Fibroblast of skin of scalp (primary cell): ENCODE measurements around the gene SYTL5.

Experiments
- DNase-seq: peaks from one replicate; pipeline ENCODE4 v3.0.0-alpha.2; 2013

The SYTL5 gene

DNA sequence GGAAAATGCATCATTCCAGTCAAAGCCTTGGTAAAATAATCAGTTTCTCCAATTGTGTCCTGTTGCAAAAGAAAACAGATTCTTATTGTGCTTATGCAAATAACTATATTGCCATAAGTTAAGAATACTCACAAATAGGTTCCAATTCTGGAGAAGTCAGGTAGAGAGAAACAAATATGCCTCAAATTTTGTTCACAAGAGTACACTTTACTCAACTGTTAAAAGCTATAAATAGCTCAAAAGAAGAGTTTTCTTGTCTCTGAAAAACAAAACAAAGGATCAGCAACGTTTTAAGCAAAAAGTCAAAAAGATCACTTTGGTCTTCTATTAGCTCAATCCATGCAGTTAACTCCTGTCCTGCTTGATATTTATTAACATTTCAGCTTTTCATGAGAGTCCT, 21.9 kb downstream of the SYTL5 start:
- no peak for DNase-seq

DNA sequence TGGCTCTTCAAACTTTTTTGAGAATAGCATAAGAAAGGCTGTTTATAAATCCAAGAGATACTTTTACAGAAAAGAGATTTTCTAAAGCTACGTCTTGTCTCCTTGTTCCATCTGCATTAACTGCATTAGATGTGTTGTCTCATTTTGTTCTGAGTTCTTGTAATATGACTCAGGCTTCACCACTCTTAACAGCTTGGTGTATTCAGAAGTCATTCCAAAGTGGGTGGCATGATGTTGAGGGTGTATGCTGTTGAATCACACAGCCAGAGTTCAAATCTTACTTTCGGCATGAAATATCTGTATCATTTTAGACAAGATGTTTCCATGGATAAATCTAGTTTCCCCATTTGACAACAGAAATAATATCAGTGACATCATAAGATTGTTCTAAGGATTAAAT, 30.1 kb downstream of the SYTL5 start:
- no peak for DNase-seq

DNA sequence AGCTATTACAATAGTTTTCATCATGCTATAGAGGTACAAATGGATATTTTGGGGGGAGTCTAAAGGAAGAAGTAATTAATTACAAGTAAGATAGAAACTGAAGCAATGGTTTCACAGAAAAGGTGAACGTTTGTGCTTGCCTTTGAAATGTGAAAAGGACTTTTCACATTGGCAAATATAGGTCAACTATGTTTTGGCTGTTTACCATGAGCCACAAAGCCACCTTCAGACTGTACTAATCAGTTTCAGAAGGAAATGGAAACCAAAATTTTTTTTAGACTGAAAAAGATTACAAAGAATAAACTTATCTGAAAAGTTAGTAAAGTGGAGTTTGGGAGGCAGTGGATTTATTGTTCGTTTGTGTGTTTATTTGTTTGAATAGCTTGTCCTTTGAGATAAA, 32.1 kb downstream of the SYTL5 start:
- no peak for DNase-seq

DNA sequence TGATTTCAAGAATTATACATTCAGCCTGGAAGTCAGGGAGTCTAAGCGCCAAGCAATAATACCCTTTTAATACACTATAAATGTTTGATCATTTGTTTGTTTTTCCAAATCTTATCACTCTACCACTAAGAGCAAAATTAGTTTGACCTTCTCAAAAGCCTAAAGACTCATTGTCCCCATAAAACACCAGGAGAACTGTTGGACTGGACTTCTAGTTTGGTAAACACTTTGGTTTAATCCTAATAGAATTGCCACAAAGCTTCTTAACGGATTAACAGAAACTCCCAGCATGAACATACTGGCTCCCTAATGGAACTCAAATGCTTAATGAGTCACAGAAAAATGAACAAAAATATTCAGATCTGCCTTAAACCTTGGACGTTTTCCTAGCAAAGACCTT, 34.9 kb downstream of the SYTL5 start:
- no peak for DNase-seq

DNA sequence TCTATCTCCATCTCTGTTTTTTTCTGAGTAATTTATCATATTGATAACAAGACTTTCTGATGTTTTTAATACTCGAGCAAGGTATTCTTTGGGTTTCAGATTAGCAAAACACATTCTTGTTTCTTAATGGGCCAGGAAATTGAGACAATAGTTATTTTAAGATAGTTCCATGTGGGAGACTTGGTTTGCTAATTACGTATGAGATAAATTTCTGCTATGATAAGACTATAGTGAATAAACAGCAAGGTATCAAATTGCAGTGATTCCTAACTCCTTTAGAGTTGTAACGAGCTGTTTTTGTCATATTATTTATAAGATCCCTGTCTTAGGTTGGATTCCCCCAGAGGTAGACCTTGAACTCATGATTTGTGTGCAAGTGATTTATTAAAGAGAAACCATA, 38.3 kb downstream of the SYTL5 start:
- DNase-seq = no peak

DNA sequence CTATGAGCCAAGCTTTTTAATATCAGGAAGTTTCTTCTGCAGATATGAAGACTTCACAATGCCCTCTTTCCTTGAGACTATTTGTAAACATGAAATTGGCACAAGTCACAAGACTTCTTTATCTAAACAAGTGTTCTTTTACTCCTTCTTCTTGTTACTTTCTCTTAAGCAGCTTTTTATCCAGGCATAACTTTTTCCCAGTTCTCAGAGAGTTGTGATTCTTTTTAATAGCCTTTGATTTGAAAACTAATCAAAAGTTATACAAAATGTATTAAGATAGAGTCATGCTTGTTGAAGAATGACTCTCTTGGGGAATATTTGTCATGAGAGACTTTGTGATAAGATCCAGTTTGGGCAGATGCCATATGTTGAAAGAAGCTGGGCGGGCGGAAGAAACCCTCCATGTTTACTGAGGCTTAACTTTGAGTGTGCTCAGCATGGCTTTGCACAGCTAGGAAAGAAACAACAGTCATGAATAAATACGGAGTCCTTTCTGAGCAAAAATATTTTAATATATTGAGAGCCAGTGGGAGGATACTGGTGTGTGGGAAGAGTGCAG, 39.3 kb downstream of the SYTL5 start:
- no peak for DNase-seq

DNA sequence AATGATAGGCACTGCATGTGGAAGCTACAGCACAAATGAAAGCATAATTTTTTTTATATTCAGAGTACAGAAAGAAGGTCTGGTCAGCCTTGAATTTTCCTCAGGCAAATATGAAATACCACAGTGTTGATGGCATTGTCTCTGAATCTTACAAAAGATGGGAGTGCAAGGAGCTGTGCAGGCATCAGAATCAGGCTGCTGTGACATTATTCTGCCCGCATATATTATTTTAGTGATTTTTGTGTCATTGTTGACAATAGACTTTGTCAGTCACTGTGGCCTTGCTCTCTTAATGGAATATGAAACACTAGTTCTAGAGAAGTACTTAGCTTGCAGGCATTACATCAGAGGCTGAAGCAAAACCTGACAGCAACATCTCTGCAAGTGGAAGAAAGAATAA, 42.5 kb downstream of the SYTL5 start:
- no peak for DNase-seq

DNA sequence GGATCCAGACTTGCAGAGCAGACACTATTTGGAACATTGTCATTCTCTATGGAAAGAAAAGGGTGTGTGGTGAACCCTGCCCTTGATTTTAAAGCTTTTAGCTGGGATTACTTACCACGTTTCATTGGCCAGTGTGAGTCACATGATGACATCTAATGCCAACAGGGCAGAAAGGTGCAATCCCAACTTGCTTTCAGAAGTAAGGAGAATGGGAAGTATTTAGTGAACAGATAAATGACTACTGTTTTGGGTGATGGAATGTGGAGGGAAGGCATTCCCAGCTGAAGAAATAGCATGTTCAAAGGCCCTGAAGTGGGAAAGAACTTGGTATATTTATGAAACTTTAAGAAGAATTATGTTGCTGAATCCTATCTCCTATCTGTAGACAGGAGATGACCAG, 44.5 kb downstream of the SYTL5 start:
- no peak for DNase-seq

DNA sequence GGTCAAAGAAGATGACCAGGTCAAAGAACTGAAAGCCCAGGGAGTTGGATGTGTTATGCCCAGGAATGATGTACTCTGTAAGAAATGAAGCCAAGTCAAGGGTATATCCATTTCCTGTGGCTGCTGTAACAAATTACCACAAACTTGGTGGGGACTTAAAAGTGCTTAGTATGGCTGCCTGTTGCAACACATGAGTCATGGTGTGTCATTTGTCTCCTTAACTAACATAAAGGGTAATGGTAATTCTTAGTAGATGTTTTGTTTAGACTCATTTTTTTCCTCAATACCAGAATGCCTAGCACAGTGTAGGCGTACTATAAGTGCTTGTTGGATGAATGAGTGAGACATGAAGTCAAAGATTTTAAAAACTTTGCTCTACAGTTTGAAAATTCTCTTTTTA, 45.7 kb downstream of the SYTL5 start:
- peak; percentile 86 for DNase-seq

DNA sequence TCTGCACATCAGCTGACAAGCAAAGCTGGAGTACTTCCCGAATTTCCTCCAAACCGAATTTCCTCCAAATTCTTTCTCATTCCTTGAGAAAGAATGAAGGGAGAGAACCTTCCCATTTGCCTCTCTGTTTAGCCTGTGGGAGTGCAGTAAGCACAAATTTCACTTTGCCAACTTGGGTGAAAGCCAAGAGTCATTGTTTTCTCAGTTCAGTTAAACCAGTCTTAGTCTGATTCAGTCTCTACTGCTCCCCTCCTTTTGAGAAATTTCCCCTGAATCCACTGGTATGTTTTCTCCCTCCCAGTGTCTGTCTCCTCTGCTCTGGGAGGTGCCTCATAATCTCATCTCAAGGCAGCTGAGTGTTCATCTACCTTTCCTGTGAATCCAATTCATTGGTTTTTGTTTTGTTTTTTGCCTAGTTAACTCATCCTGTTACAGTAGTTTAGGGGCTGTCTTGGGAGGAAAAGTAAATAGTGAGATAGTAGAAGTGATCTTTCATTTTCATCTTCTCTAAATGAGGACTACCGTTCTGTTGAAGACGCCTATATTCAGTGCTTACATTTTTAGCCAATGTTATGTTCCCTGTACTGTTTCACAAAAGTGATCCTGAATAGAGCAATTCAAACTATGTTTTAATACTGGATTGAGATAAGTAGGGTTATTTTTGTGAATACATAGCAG, 49.0 kb downstream of the SYTL5 start:
- peak; percentile 74 for DNase-seq

DNA sequence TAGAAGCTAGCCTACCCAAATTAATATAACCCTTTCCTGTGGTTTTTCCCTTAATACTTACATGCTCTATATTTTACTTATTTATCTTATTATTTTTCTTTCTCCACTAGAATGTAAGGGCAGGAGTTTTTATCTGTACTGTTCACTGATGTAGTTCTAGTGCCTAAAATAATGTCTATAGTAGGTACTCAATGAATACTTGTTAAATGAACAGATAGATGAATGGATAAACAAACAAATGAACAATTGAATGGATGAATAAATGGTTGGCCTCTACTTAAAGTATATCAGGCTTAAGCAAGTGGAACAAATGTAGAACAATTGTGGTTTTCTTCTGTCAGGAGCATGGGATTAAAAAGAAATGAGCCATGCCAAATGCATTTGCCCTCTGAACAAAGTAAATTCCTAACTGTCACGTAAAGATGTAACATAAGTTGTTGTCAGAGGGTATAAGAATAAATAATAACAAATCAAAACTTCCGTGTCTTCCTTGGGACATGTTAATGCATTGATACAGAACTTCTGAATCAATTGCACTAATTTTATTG, 54.1 kb downstream of the SYTL5 start:
- no peak for DNase-seq

DNA sequence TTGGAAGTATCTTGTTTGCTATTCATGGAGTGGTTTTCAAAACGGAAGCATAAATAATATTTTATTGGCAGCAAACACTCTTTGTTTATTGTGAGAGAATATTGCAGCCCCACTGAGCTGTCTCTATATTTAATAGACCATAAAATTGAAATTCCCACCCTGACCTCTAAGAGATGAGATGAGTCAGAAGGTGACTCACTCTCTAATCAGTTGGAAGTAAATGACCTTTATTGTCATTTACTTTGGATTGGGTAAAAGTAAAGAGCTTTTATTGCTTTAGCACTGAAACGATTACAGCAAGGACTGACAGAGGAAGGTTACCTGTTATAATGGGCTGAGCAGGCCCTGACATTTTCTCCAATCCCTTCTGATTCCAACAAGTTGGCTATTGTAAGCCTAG, 55.0 kb downstream of the SYTL5 start:
- DNase-seq = peak; percentile 19

DNA sequence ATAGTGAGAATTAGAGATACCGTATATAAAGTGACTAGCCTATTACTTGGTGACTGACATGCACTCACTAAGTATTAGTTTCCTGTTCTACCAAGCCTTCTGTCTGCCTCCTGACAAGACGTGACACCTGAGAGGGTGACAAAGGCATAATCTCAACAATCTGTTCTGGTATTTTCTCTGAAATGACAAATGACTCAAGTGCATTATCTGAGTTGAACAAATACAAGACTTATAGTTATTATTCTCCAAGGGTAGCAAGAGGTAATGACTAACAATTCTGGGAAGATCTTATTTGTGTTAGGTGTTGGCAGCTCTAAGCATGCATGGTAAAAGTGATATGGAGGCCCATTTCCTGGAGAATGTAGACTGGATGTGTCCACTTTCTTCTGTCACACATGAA, 60.6 kb downstream of the SYTL5 start:
- no peak for DNase-seq

DNA sequence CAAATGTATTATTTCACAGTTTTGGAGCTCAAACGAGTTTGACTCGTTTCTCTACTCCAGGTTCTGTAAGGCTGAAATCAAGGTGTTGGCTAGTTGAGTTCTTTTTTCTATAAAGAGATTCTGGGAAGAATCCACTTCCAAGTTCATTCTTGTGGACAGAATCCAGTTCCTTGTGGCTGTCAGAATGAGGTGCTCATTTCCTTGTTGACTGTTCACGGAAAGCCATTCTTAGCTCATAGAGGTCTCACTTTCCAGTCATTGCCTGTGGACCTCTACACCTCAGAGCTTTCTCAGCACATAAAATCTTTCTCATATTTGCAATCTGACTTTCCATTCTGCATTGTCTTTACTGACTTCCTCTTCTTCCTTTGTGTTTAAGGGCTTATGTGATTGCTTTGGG, 62.9 kb downstream of the SYTL5 start:
- no peak for DNase-seq

DNA sequence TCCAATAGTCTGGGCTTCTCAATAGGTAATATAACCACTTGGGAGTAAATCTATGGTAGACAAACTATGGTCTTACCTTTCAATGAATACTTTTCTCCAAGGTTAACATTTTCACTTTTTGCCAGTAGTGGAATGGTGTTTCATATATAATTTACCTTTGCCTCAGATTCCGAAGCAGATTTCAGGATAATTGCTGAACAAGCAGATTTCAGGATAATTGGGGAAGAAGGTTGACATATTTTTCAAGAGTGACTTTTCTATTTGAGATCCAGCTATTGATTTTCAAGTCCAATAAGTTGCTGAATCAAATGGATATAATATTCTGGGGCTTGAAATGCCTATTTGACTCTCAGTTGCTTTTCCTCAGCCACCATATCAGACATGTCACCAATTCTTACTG, 63.6 kb downstream of the SYTL5 start:
- DNase-seq = no peak

DNA sequence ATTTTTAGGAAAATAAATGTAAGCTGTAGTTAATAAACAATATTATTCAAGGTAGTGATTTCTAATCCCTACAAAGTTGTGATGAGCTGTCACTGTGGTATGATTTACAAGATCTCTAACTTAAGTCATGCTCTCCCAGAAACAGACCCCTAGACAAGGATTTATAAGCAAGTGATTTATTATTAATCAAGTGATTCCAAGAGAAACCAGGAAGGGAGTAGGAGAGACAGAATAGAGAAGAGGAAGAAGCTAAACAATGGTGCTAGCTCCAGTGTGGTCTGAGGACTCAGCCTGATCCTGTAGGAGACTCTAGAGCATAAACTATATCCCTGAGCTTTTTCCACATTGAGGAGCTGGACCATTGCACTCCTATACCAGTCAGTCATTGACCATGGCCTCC, 73.1 kb downstream of the SYTL5 start:
- DNase-seq = no peak

DNA sequence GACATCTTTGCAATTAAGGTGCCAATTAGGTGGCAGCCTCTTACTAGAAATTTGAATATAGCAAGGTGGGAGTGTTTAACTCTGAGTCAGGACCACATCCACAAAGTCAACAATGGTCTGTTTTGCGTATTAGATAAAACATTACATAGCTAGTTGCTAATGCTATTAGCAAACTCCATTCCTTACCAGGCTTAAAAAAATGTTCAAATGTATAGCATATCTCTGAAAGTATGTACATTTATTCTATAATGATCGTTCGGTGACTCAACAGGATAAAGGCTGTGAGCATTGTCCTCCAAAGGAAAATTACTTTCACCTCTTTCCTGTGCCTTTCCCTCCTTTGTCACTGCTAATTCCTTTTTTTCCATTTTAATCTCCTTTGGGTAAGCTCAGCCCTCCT, 74.5 kb downstream of the SYTL5 start:
- peak; percentile 31 for DNase-seq

DNA sequence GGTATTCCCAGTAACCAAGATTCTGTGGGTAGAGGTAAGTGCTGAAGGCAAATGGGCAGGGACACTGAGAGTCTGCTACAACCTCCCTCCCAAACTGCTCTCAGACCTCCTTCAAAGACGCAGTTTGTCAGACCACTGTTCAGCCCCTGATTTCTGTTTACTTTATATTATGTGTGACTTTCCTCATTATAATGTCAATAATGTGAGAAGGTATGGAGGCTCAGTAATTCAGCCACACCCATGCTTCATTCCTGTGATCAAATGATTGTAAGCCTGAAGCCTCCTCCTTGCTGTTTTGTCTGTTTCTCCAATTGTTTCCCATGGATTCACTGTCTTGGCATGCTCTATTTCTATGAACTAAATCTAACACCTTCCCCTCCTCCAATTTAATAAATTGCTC, 75.6 kb downstream of the SYTL5 start:
- peak; percentile 9 for DNase-seq

DNA sequence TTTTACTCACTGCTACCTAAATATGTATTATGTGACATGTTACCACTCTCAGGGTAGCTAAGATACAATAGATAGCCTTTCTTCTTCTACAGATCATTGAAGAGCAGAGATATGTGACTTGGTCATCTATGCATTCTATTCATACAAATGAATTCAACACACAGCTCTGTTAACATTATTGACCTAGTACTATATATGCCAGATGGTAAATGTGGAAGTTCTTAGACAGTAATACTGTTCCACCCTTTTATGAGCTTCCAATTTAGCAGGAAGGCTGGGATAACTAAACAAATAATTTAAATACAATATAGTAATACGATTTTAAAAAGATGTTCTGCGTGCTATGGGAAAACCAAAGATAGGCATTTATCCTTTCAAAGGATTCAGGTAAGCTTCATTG, 76.0 kb downstream of the SYTL5 start:
- no peak for DNase-seq

DNA sequence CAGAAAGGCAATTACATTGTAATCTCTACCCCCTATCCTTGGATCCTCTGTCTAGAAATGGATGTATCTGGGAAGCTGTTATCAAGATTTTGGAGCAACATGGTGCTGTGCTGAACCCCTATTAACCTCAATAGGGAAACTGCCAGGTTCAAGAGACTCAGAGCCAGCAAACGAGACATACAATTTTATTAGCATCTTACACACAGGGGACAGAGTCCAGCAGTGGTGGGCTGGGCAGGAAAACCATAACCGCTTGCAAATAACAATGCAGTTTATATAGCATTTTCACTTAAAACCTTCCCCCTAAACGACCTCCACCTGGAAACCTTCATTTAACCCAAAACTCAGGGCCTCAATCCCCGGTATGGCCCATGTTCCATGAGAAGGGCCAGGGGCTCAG, 79.5 kb downstream of the SYTL5 start:
- no peak for DNase-seq

DNA sequence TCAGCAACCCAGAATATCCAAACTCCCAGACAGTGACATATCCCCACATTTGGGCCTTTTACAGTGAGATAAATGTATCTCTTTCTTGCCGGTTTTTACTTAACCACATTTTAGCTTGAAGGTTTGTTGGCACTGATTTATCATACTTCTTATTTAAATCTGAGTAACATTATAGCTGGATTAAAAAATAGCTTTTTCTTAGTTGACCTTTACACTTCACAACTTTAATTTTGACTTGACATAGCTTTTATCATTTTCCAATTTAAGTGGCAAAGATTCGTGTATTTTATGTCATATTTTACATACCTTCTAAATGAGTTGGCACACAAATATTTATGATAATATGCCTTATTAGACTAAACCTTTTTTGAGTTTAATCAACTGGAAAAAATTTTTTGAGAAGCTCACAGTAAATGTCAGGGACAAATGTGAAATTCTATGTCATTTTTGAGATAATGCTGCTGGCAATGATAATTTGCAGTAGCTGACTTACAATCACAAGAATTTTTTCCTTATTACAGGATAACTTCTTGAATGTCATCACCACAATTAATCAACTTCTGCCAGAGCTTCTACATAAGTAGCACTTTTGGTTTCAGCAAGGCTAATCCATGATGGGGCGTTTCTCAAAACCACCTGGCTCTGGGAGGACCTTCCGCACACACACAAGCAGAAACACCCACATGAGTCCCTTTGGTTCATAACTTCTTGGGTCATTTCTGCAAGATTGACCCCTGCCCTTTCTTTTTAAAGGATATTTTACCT, 80.3 kb downstream of the SYTL5 start:
- DNase-seq = peak; percentile 24

DNA sequence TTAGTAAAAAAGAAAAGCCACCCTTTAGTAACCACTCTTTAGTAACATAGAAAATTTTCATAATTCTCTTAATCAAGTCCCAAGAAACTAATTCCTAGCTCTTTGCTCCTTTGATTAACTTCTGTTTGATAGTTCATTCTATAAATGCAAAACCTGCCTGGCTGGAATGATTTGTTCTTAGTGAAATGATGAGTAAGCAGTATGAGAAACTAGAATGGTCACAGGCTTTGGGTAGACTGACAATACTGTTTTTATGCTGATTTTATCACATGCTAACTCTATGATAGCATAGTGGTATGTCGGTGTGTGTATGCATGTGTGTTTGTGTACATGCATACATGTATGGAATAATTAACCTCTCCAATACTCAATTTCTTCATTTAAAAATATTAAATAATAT, 81.2 kb downstream of the SYTL5 start:
- no peak for DNase-seq

DNA sequence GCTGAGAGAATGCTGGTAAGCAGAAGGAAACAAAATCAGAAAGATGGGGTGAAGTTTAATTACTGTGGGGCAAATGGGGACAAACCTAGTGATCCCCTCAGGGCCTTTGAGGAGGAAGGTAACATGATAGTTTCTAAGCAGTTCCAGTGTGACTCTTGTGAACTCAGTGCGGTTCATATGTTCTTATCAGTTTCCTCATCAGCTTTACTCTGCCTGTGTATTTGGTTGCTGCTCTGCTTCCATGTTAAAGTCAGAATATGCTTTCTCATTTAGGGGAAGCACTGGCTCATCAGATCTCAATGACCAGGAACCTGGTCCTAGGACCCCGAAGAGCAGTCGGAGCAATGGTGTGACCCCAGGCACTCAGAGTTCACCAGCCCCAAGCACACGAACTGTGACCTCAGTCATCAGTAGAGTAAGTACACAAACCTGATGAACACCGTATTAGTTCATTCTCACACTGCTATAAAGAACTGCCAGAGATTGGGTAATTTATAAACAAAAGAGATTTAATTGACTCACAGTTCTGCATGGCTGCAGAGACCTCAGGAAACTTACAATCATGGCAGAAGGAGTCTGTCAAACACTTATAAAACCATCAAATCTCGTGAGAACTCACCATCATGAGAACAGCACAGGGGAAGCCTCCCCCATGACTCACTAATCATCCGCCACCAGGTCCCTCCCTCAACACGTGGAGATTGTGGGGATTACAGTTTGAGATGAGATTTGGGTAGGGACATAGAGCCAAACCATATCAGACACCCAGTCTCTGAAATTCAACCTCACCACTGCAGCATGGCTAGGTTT, 83.0 kb downstream of the SYTL5 start:
- DNase-seq = no peak
